HG03159 (cell line): ENCODE data around the gene FOSL1.

Source experiments
- ATAC-seq: cut with Tn5 transposase; IDR thresholded peaks from one replicate; pipeline ENCODE4 v1.9.1; 2021; ENCODE audit warnings: mild to moderate bottlenecking, moderate library complexity; ENCODE audit not compliant: unreplicated experiment

FOSL1 gene

GRCh38 chr11:65900125-65900898 is at the start of gene FOSL1:
TSS of gene FOSL1 (minus strand) at chr11:65900388. CDS start at chr11:65900339, 49 bp downstream.
- ATAC-seq = peak; percentile 78

- no peak for ATAC-seq
Observed at GRCh38 chr11:65947603-65948125, 47.5 kb upstream of the FOSL1 start.

GRCh38 chr11:65947133-65947532 is 46.9 kb upstream of the FOSL1 start:
- ATAC-seq = no peak

GRCh38 chr11:65946655-65947054 is 46.5 kb upstream of the FOSL1 start:
- no peak for ATAC-seq

GRCh38 chr11:65945941-65946558 is 45.9 kb upstream of the FOSL1 start:
- ATAC-seq = no peak

GRCh38 chr11:65945430-65945911 is 45.3 kb upstream of the FOSL1 start, which contains the start of gene TSGA10IP:
TSS of gene TSGA10IP (plus strand) at chr11:65945480. CDS start at chr11:65945676, 196 bp downstream.
- ATAC-seq = no peak

- ATAC-seq = no peak
Observed at GRCh38 chr11:65944767-65945166, 44.6 kb upstream of the FOSL1 start.

- ATAC-seq = no peak
Observed at GRCh38 chr11:65944191-65944590, 44.0 kb upstream of the FOSL1 start.

- no peak for ATAC-seq
Observed at GRCh38 chr11:65942531-65942930, 42.3 kb upstream of the FOSL1 start.

- no peak for ATAC-seq
Observed at GRCh38 chr11:65941720-65942310, 41.6 kb upstream of the FOSL1 start.

- ATAC-seq = no peak
Observed at GRCh38 chr11:65937766-65938165, 37.6 kb upstream of the FOSL1 start.

- ATAC-seq = no peak
Observed at GRCh38 chr11:65934014-65934413, 33.8 kb upstream of the FOSL1 start.

- ATAC-seq = no peak
Observed at GRCh38 chr11:65932558-65932919, 32.4 kb upstream of the FOSL1 start.

GRCh38 chr11:65931773-65932557 is 31.8 kb upstream of the FOSL1 start:
- no peak for ATAC-seq

- peak; percentile 10 for ATAC-seq
Observed at GRCh38 chr11:65928667-65929066, 28.5 kb upstream of the FOSL1 start.

- ATAC-seq = peak; percentile 76
Observed at GRCh38 chr11:65927904-65928397, 27.8 kb upstream of the FOSL1 start.

GRCh38 chr11:65925397-65925796 is 25.2 kb upstream of the FOSL1 start:
- ATAC-seq = no peak

- no peak for ATAC-seq
Observed at GRCh38 chr11:65922565-65922964, 22.4 kb upstream of the FOSL1 start.

GRCh38 chr11:65921876-65922275 is 21.7 kb upstream of the FOSL1 start:
- no peak for ATAC-seq

GRCh38 chr11:65921033-65921555 is 20.9 kb upstream of the FOSL1 start:
- no peak for ATAC-seq
